Measurements from ENCODE around the gene AGBL3.

- no peak for TF ChIP-seq CTCF (IDR thresholded peaks at IDR 0.05)
- no peak for TF ChIP-seq POLR2A (IDR thresholded peaks at IDR 0.05)
Measured at GRCh38 chr7:134938141-134938540, 48.2 kb upstream of the AGBL3 start.
